NCI-H2196 (cell line): ENCODE results near the gene SHOC2.

ENCODE experiments used
- DNase-seq: peaks from one replicate; lab custom pipeline; 2025; ENCODE audit not compliant: unreplicated experiment; lab: John Stamatoyannopoulos, UW

The SHOC2 gene

GRCh38 chr10:111039522-111039921 is 120.1 kb downstream of the SHOC2 start:
- DNase-seq: no peak

GRCh38 chr10:111057006-111057405 is 137.6 kb downstream of the SHOC2 start:
- DNase-seq: no peak
